HG02885 (cell line): ENCODE results near the gene RTN4RL1.

ENCODE experiments used
- ATAC-seq: cut with Tn5 transposase; IDR thresholded peaks from one replicate; pipeline ENCODE4 v1.9.1; 2021; ENCODE audit warnings: mild to moderate bottlenecking; ENCODE audit not compliant: unreplicated experiment, poor library complexity

Gene RTN4RL1

GRCh38 chr17:1934901-1935300 lies 90.2 kb downstream of the RTN4RL1 start:
- ATAC-seq = no peak

DNA sequence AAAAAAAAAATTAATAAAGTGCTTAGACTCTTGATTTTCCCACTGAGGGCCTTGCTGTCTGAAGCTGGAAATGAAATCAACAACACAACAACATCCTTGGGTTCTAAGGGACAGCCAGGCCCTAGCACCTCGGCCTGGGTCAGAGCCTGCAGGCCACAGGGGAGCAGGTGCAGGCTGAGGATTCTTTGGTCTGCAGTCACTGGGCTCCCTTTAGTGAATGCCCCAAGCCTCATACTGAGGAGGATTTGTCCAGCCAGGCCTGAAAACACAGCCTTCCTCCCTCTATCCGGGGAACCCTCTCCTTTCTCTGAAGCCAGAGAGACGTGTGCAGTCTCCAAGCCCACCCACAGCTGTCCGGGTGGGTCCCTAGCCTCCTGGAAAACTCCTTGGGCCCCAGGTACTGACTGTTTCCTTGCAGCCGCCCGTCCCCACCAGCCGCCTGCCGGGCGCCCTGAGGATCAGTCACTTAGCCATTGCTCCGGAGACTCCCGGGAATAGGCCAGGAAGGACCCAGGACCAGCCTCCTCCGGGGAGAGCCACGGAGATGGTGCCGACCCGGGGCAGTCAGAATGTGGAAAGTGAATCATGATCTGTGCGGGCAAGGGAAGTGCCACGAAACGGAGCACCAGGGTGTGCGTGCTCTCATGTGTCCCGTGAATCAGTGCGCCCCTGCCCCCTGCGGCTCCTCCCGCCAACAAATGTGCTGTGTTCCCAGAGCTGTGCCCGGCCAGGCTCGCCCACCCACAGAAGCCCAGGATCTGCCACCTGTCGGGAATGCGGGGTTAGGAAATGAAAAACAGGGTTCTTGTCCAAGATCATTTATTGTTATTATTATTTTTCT lies 91.0 kb downstream of the RTN4RL1 start:
- no peak for ATAC-seq

DNA sequence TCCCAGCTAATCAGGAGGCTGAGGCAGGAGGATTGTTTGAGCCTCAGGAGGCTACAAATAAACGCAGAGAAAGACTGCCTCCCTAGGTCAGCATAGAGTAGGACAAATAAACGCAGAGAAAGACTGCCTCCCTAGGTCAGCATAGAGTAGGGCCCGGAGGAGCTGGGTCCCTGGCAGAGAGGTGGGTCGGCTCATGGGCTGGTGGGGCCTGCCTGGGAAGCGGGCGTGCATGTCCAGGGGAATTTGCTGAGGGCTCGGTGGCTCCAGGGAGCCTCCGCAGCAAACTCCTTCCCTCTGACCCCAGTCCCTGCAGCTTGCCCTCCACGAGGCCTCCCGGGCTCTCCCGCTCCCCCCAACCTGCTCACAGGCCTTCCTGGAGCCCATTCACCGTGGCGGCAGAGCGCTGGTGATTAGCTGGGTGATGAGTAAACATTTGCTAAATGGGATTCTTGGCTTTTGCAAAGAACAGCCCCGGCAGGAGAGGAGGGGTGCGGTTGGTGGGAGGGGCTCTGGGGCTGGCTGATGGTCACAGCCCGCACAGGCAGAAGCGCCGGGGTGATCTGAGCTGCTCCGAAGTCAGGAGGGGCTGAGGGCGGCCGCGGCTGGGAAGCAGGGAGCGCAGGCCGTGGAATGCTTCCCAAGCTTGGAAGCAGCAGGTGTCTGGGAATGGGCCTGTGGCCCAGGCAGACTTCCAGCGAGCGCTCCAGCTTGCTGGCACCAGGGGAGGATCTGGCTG lies 93.1 kb downstream of the RTN4RL1 start:
- ATAC-seq = no peak

DNA sequence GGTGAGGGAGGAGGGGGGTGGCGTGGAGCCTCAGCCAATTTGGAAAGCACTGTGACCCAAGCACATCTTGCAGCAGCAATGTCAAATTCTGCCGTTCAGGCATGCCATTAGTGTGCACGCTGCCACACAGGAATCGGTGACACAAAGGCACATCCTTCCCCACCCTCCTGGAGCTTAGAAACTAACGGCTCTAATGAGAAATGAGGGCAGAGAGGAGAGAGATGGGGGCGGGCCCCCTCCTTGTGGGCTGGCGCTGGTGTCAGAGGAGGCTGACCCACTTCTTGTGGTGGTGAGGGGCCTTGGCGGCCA lies 94.8 kb downstream of the RTN4RL1 start:
- no peak for ATAC-seq

DNA sequence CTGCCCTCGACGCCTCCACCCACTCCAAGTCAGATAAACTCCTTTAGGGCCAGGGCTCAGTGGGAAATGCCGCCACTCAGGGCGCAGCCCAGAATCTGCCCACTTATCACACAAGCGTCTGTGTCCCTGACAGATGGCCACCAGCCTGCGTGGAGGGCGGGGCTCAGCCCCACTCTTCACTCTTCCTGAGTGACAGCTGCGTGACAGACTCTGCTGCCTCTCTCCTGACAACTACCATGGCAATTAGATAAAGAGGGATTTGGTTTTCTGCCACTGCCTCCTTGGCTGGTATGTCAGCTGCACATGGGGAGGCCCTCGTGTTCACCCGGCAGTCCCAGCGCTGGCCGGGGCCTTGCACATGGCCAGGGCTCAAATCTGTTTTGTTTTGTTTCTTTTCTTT lies 96.2 kb downstream of the RTN4RL1 start:
- ATAC-seq = no peak

DNA sequence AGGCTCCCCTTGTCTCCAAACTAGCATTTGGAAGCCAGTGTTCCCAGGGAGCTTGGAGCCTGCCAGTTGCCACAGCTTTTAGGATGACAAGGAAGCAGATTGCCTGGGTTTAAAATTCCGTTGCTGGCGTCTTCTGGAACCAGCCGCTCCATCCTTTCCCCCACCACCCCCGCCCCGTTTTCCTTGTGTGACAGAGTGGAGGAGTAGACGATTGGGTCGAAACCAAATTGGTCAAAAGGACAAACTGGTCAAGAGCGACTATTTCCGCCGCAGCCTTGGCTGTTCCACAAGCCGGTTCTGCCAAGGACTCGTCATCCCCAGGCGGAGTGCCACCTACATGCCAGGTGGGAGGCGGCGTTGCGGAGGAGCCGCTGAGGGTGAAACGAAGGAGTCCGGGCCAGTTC lies 104.2 kb downstream of the RTN4RL1 start:
- ATAC-seq = no peak

GRCh38 chr17:1919201-1919600 lies 105.9 kb downstream of the RTN4RL1 start:
- ATAC-seq = no peak

DNA sequence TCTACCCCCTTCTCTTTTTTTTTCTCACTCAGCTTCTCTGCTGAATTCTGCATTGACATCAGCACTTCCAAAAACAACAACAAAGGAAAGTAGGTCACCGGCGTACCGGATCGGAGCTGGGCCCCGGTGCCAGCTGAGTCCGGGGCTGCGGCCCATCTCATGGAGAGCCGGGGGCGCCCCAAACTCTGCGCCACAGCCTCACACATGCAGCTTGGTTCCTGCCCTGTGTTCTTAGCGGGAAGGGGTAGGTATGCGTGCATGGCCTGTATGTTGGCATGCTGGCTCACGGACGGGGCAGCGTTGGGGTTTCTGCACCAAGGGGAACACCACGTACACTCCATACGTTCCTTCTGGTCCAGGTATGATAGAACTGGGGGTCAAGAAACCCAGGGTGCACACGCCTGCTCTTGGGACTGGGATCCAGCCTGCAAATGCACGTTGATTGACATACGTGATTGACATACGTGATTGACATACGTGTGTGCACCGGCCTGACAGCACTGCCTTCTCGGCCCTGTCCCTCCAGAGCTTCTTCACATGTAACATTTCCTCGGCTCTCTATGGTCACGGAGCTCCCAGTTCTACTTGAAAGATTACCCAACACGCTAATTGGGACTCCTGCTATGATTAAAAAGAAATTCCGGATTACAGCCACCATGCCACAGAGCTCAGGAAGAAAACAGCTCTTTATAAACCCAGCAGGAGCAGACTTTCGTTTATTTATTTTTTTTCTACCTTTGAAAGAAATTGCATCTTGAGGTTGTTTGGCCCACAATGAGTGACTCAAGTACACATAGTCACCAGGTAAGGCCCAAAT lies 106.6 kb downstream of the RTN4RL1 start:
- ATAC-seq = no peak

DNA sequence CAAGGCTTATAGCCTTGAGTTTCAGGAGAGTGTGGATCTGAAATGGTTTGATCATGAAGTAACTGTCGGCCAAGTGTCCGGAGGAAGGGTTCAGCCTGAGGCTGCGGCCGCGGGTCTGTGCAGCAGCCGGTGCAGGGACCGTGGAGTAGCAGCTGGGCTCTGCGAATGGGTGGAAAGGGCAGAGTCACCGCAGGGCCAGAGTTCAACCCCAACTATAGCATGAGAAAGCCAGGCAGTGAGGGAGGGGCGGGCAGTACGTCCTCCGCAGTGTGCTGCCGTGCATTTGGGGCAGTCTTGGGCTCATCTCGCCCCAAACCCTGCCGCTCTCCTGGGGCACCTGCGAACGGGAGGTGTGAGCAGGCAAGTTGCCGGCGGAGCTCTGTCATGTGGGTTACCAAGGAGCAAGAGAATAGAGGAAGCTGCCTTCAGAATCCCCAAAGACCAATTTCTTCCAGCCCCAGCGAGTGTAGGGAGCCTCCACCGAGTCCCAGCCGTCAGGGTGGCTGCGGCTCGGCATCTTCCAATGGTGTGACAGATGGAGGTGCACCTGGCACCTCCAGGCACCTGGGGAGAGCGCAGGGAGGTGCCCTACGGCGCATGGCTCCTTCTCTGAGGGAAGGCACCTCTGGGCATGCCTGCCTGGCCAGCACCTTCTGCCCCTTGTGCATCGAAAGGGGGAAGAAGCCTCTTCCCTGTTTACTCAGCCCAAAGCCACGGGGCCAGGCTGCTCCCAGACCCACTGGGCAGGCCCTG lies 108.0 kb downstream of the RTN4RL1 start:
- ATAC-seq = no peak

DNA sequence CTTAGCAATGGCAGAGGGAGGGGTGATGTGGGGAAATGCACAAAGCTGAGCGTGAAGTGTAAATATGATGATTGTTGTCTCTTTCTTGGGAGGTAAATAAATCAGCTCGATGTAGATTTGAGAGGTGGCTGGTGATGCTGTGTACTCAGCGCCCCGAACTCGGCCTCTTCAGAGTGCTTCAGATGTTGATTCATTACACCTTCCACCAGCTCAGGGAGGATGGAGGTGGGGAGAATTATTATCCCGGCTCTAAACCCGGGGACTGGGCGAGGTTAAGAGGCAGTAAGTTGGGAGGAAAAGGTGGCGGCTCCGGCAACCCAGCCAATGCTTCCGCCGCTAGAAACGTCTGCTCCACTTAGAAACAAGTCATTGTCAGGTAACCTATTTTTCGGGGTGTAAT lies 108.8 kb downstream of the RTN4RL1 start:
- no peak for ATAC-seq

DNA sequence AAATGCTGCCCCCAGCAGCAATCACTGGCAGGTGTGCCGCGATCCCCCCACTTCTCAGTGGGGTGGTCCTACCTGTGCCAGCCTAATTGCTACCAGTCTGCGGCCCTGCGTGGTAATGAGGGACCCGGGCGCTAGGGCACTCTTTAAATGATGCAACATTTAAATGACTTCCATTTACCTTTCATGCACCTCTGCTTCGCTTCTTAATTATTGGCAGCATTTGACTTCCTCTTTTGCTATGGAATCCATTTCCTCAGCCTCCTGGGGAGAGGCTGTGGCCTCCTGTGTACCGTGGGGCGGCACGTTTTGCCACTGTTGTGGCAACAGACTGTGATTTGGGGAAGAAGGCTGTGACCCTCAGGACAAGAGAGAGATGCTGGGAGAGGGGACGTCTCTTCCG lies 109.2 kb downstream of the RTN4RL1 start:
- ATAC-seq = no peak

GRCh38 chr17:1914661-1915083 lies 110.5 kb downstream of the RTN4RL1 start:
- no peak for ATAC-seq

- ATAC-seq = no peak
Observed at GRCh38 chr17:1913702-1914101, 111.4 kb downstream of the RTN4RL1 start.

- ATAC-seq = no peak
Observed at GRCh38 chr17:1912146-1912545, 113.0 kb downstream of the RTN4RL1 start.

- ATAC-seq = no peak
Observed at GRCh38 chr17:1909985-1910384, 115.1 kb downstream of the RTN4RL1 start.

- no peak for ATAC-seq
Observed at GRCh38 chr17:1908699-1909309, 116.3 kb downstream of the RTN4RL1 start.

DNA sequence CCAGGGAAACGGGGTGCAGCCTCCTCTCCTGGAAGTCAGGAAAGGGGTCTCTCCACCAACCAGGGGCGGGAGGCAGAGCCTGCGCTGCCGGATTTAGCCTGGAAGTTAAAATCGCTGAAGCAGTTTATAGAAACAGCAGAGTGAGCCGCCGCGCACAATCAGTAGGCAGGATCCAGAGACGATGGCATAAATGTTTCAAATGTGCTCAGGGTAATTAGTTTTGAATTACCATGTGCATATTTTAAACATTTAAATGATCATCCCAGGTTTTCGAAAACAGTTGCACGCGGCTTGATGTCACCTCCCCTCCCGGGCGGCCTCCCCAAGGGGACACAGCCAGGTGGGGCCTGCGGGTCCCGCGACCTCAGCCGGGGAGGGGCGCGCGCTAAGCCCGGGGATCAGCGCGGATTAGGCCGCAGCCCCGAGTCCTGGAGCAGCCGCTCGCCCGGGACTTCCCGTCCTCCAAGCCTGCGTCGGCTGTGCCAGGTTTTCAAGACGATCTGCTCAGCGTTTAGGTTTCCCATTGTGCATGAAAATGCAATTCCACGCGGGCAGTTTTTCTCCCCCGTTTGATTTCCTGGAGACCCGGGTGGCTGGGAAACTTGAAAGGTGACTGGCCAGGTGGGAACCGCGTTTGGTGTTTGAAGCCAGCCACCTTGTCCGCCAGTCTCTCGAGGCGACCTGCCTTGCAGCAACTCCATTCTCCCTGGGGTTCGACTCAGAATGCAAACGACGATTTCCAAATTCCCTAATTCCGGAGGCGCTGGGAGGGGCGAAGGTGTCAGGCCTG lies 117.0 kb downstream of the RTN4RL1 start:
- ATAC-seq = no peak

- ATAC-seq = no peak
Observed at GRCh38 chr17:1907216-1907631, 117.9 kb downstream of the RTN4RL1 start.

GRCh38 chr17:1906662-1907101 lies 118.5 kb downstream of the RTN4RL1 start:
- no peak for ATAC-seq
